GM12873 (cell line): ENCODE data around the gene UCHL5.
A peak's percentile ranks its signal among the peaks of the same experiment; 100 is the strongest.

Experiments
- TF ChIP-seq, protein P1 (sequence below): IDR thresholded peaks from 2 replicates; pipeline ENCODE4 v1.5.1; 2012; ENCODE audit warnings: low read depth, mild to moderate bottlenecking, moderate library complexity, low read length, control low read depth; ENCODE audit not compliant: insufficient read depth; ENCODE audit errors: missing control alignments

The UCHL5 gene, protein sequence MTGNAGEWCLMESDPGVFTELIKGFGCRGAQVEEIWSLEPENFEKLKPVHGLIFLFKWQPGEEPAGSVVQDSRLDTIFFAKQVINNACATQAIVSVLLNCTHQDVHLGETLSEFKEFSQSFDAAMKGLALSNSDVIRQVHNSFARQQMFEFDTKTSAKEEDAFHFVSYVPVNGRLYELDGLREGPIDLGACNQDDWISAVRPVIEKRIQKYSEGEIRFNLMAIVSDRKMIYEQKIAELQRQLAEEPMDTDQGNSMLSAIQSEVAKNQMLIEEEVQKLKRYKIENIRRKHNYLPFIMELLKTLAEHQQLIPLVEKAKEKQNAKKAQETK

DNA sequence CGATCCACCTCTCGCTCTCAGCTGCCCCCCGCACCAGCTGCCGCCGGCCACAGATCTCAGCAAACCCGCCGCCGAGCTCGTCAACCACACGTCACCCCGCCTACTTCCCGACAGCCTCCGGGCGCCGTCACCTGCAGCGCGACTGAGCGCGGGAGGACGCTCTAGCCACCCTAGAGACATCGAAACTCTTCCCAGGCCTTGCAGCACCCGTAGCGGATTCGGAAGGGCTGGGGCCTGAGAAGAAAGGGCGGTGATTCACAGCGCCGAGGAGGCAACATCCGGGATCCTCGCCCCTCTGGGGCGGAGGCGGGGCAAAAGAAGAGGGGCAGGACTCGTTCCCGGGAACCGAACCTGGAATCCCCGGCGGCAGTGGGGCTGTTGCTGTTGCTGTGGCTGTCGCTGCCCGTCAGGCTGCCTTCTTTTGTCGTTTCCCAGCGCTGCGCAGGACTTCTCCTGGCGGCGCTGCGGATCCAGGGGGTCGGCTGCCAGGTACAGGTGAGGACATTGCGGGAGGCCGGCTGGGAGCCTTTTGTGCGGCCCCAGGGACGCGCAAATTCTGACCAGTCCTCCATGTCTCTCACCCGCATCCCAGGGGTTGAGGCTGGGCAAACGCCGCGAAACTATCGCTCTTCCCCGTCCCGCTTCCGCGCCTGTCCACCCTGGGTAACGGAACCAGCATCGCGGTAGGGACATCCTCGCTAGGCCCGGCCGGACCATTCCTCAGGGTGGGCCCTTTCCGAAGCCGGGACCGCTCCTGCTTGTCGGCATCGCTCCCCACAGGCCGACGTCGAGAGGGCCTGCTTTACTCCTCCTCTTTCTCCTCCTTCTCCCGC, at the start of gene UCHL5, which contains the start of gene RO60:
Gene UCHL5, minus strand, starts transcription at position 79 of the 833 bp plus-strand sequence. CDS start 100 bp downstream, outside the sequence.
Gene RO60, plus strand, starts transcription at position 331 of the 833 bp plus-strand sequence. CDS start 9,443 bp downstream, outside the sequence.
- TF ChIP-seq, protein P1, sequence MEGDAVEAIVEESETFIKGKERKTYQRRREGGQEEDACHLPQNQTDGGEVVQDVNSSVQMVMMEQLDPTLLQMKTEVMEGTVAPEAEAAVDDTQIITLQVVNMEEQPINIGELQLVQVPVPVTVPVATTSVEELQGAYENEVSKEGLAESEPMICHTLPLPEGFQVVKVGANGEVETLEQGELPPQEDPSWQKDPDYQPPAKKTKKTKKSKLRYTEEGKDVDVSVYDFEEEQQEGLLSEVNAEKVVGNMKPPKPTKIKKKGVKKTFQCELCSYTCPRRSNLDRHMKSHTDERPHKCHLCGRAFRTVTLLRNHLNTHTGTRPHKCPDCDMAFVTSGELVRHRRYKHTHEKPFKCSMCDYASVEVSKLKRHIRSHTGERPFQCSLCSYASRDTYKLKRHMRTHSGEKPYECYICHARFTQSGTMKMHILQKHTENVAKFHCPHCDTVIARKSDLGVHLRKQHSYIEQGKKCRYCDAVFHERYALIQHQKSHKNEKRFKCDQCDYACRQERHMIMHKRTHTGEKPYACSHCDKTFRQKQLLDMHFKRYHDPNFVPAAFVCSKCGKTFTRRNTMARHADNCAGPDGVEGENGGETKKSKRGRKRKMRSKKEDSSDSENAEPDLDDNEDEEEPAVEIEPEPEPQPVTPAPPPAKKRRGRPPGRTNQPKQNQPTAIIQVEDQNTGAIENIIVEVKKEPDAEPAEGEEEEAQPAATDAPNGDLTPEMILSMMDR: peak; percentile 3

DNA sequence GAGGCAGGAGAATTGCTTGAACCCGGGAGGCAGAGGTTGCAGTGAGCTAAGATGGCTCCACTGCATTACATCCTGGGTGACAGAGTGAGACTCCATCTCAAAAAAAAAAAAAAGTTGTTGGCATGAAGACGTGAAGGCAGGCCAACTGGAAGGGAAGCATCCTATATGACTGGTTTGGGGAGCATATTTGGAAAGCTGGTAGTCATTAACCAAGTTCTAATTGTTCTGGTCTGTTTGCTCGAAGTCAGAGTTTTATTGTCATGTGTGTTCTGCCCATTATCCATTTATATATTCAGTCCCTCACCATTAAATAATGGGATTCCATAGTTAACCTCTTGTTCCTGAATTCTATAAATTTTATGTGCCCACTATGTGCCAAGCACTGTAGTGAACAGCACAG, 49.3 kb upstream of the UCHL5 start:
- TF ChIP-seq, protein P1: no peak

DNA sequence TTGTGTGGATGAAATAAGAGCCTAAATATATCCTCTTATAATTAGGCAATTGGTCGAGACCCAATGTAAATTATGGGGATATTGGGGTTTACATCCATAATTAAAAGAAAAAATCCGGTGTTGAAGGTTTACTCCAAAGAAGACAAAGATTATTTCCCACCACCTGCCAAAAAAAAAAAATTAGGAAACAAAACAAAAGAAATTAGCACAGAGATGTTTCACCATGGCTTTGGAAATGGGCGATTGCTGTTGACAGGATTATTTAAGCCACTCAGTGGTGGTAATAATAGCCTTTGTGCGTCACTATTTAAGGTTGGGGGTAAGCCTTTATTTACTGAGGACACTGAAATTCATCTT, 46.6 kb upstream of the UCHL5 start:
- TF ChIP-seq, protein P1: no peak

DNA sequence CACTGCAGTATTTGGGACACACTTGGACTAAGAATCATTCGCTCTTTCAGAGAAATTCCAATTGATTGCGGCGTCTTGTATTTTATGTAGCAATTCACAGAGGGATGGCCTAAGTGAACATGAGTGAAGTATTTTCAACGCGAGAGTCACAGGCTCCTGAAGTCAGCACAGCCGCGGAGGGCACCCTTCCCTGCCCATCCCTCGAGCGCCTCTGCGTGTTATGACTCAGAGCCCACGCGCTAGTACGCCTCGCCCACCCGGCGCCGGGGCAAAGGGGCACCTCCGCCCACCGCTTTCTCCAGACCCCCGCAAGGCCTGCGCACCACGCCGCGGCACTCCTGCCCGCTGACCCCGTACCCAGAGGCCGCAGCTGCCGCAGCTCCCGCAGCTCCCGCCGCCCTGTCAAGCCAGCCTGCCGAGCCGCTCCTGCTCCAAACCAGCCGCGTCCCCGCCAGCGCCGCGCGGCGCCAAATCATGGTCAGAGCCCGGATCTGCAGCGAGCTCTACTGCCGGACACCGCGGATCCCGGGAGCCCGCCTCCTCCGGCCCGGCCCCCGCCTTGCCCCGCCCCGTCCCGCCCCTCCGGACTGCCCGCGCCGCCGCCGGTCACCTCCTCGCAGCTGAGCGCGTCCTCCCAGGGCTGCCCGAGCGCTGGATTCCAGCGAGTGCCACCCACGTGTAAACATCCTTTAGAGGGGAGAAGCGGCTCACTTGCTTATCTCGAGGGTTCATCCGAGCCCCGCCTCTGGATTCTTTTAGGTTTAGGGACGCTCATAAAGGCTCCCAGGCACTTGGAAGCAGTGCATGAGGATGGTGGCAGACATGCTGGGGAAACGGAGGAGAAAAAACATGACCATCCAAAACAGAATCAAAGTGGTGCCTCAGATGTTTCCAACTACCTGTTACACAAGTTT, 46.0 kb upstream of the UCHL5 start, which contains the start of gene GLRX2:
Gene GLRX2, minus strand, starts transcription at position 508 of the 914 bp plus-strand sequence. Its CDS starts 32 bp downstream, at position 476.
- TF ChIP-seq, protein P1: no peak

DNA sequence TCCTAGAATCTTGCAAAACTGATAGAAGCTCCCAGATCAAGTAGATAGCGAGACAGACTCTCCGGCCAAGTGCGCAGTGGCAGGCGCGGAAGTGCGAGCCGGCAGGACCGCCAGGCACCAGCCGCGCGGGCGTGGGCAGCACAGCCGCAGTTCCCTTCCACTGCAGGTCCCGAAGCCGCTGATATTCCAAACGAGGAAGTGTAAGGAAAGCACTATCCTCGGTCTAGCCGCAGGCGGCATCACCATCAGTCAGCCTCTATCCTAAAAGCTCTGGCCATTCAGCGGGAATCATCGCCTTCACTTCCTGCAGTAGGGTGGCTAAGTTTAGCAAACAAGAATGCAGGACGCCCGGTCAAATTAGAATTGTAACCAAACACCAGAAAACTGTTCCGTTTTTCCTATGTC, 45.3 kb upstream of the UCHL5 start:
- TF ChIP-seq, protein P1: no peak

DNA sequence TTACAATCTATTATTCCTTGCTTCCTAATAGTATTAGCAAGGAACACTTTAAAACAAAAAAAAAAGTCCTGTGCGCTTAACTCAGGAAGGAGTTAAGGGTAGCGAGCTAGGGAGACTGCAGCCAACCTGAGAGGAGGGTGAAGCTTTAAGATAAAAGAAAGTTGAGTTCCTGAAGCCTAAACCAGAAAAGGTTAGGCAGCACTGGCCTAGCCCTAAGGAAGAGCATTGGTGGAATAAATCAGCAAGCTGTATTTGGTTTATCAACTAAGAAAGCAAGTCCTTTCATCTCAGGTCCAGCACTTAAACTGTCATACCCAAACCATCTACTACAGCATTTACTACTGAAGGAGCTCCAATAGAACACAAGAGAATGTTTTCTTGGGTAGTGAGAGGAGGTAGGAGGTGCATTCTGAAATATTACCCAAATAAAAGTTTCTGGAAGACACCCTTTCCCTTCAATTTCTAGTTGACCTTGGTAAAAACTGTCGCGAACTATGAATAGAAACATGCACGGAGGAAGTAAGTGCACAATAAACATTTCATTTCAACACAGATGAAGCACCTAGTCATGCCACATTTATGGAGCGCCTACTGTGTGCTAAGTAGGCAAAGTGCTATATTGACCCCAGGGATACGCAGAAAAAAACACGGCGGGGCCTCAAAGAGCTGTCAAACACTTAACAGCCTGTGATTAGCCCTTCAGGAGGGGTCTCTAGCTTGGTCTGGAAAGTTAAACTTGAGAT, 44.8 kb upstream of the UCHL5 start:
- TF ChIP-seq, protein P1: no peak
